ENCODE results near the gene AUNIP.

AUNIP gene

GRCh38 chr1:25797939-25798338 is 61.3 kb downstream of the AUNIP start:
- DNase-seq (ENCODE audit: low read depth), result no peak
- peak; percentile 49 for TF ChIP-seq CTCF (conservative IDR thresholded peaks at IDR 0.05; ENCODE audit: low read length)
- H3K4me3 ChIP-seq (ENCODE audit: low read length), result no peak overlapping the region

- no peak overlapping the region for H3K4me3 ChIP-seq (ENCODE audit: low read length)
- peak; percentile 75 for DNase-seq (ENCODE audit: low read depth)
- peak; percentile 90 for TF ChIP-seq CTCF (conservative IDR thresholded peaks at IDR 0.05; ENCODE audit: low read length)
Observed at GRCh38 chr1:25796811-25797458, 62.3 kb downstream of the AUNIP start.

- no peak overlapping the region for H3K4me3 ChIP-seq (ENCODE audit: low read length)
- DNase-seq (ENCODE audit: low read depth), result no peak
- no peak for TF ChIP-seq CTCF (conservative IDR thresholded peaks at IDR 0.05; ENCODE audit: low read length)
Observed at GRCh38 chr1:25795946-25796810, 63.1 kb downstream of the AUNIP start.

- no peak for DNase-seq (ENCODE audit: low read depth)
- no peak for TF ChIP-seq CTCF (conservative IDR thresholded peaks at IDR 0.05; ENCODE audit: low read length)
- no peak overlapping the region for H3K4me3 ChIP-seq (ENCODE audit: low read length)
Observed at GRCh38 chr1:25795211-25795610, 64.0 kb downstream of the AUNIP start.

GRCh38 chr1:25794325-25794724 is 64.9 kb downstream of the AUNIP start:
- H3K4me3 ChIP-seq (ENCODE audit: low read length), result no peak overlapping the region
- DNase-seq (ENCODE audit: low read depth), result peak; percentile 64
- no peak for TF ChIP-seq CTCF (conservative IDR thresholded peaks at IDR 0.05; ENCODE audit: low read length)

- H3K4me3 ChIP-seq (ENCODE audit: low read length), result no peak overlapping the region
- TF ChIP-seq CTCF (conservative IDR thresholded peaks at IDR 0.05; ENCODE audit: low read length), result no peak
- peak; percentile 41 for DNase-seq (ENCODE audit: low read depth)
Observed at GRCh38 chr1:25793585-25794170, 65.6 kb downstream of the AUNIP start.
